H1 (cell line): ENCODE measurements around the gene NPPA. TPM values are rescaled to one million over a fixed set of nuclear protein-coding genes. Genes with fewer than 3 reads are reported as not detected.
"Not testable (repeated sequence)": the region's sequence is repeated elsewhere in the genome, so short reads cannot be mapped to it uniquely, and the experiment has no call there.

Experiments
- CTCF ChIA-PET: fragments of 300-600 bp; sonication (Branson Sonifier 250); formaldehyde crosslinking; loops from one replicate; lab custom pipeline; 2021; ENCODE audit not compliant: partially characterized antibody; lab: Charles Lee
- POLR2A ChIA-PET: fragments of 300-600 bp; sonication (Branson Sonifier 250); formaldehyde crosslinking; loops from one replicate; lab custom pipeline; 2021; ENCODE audit warnings: inconsistent platforms; ENCODE audit not compliant: partially characterized antibody; lab: Charles Lee
- DNase-seq, 2 experiments: peaks; one replicate each; pipeline versions ENCODE4 v3.0.0 to v3.0.0-alpha.2; 2010 to 2022; ENCODE audit warnings: low spot score in 2 of 2, low read depth in 1 of 2, mixed read lengths in 1 of 2
- FAIRE-seq: peaks from 2 replicates; lab custom pipeline; 2011; peaks lifted over from hg19 to GRCh38; lab: Jason Lieb, UNC
- H2AFZ ChIP-seq: 2 replicates; pipeline ENCODE4 v1.8.1; 2012; ENCODE audit warnings: low read length, inconsistent platforms
- H2AK5ac ChIP-seq: 2 replicates; pipeline ENCODE4 v1.6.1; 2013; ENCODE audit warnings: low read depth, low read length
- H2BK120ac ChIP-seq: replicated peaks from 2 replicates; pipeline ENCODE3; 2013; ENCODE audit warnings: low read depth, low read length, inconsistent platforms
- H2BK12ac ChIP-seq: 2 replicates; pipeline ENCODE4 v1.6.1; 2013; ENCODE audit warnings: low read depth, low read length
- H2BK15ac ChIP-seq: 2 replicates; pipeline ENCODE4 v1.6.1; 2013; ENCODE audit warnings: low read length
- H2BK20ac ChIP-seq: 2 replicates; pipeline ENCODE4 v1.6.1; 2013; ENCODE audit warnings: low read length
- H2BK5ac ChIP-seq: 2 replicates; pipeline ENCODE4 v1.6.1; 2013; ENCODE audit warnings: low read depth, low read length
- H3K14ac ChIP-seq: 2 replicates; pipeline ENCODE4 v1.6.1; 2013; ENCODE audit warnings: inconsistent platforms; ENCODE audit not compliant: insufficient read length
- H3K18ac ChIP-seq: 2 replicates; pipeline ENCODE4 v1.6.1; 2013; ENCODE audit warnings: low read length; ENCODE audit errors: extremely low read depth
- H3K23ac ChIP-seq: 2 replicates; pipeline ENCODE4 v1.6.1; 2013; ENCODE audit warnings: inconsistent platforms; ENCODE audit not compliant: insufficient read length
- H3K23me2 ChIP-seq: 2 replicates; pipeline ENCODE4 v1.6.1; 2013; ENCODE audit warnings: low read depth, low read length
- H3K27ac ChIP-seq: 2 replicates; pipeline ENCODE4 v1.6.1; 2011; ENCODE audit warnings: low read depth, low read length, inconsistent platforms
- H3K27me3 ChIP-seq, 4 experiments: replicated peaks in 1 of 4; 1 replicate in 1 of 4; 2 replicates in 3 of 4; pipeline versions ENCODE4 v1.6.1 to v1.8.1; 2011 to 2013; ENCODE audit warnings: low read length in 3 of 4, mild to moderate bottlenecking in 3 of 4, inconsistent platforms in 2 of 4, mixed read lengths in 2 of 4, moderate library complexity in 1 of 4; ENCODE audit not compliant: control insufficient read depth in 3 of 4, insufficient read depth in 3 of 4; ENCODE audit errors: extremely low read depth in 1 of 4
- H3K36me3 ChIP-seq, 4 experiments: 2 replicates each; pipeline versions ENCODE4 v1.6.1 to v1.8.1; 2011 to 2013; ENCODE audit warnings: mild to moderate bottlenecking in 4 of 4, low read length in 3 of 4, moderate library complexity in 2 of 4, control low read depth in 1 of 4, inconsistent platforms in 1 of 4; ENCODE audit not compliant: insufficient read depth in 4 of 4, control insufficient read depth in 2 of 4
- H3K4ac ChIP-seq: replicated peaks from 2 replicates; pipeline ENCODE3; 2013; ENCODE audit warnings: low read length, low read depth, mixed read lengths, inconsistent platforms; ENCODE audit not compliant: insufficient read length
- H3K4me1 ChIP-seq, 4 experiments: replicated peaks in 1 of 4; 1 replicate in 1 of 4; 2 replicates in 3 of 4; pipeline versions ENCODE4 v1.6.1 to v1.8.1; 2011 to 2013; ENCODE audit warnings: low read length in 3 of 4, inconsistent platforms in 2 of 4, mixed read lengths in 1 of 4; ENCODE audit not compliant: insufficient read depth in 4 of 4, control insufficient read depth in 3 of 4
- H3K4me2 ChIP-seq, 2 experiments: 2 replicates each; pipeline versions ENCODE4 v1.6.1 to v1.8.1; 2011 to 2013; ENCODE audit warnings: low read depth in 2 of 2, low read length in 2 of 2, control low read depth in 1 of 2, inconsistent platforms in 1 of 2, mild to moderate bottlenecking in 1 of 2; ENCODE audit not compliant: insufficient read depth in 1 of 2
- H3K4me3 ChIP-seq, 4 experiments: fragments of 200-600, 300-600 bp in 1 of 4; sonication (generic), shearing (Covaris generic), sonication (Bioruptor Twin) in 1 of 4; 2 replicates each; pipeline versions ENCODE4 v1.5.1 to v1.8.1; 2011 to 2016; ENCODE audit warnings: low read length in 4 of 4, low read depth in 3 of 4, control low read depth in 2 of 4, inconsistent platforms in 2 of 4, mild to moderate bottlenecking in 2 of 4, mixed read lengths in 1 of 4, moderate library complexity in 1 of 4; ENCODE audit not compliant: insufficient read depth in 2 of 4; ENCODE audit errors: extremely low read depth in 1 of 4
- H3K56ac ChIP-seq: replicated peaks from 2 replicates; pipeline ENCODE3; 2013; ENCODE audit warnings: low read depth, mild to moderate bottlenecking, mixed read lengths, low read length, inconsistent platforms; ENCODE audit not compliant: insufficient read length
- H3K79me1 ChIP-seq: 2 replicates; pipeline ENCODE4 v1.6.1; 2013; ENCODE audit warnings: low read depth, low read length, control low read depth
- H3K79me2 ChIP-seq, 2 experiments: 2 replicates each; pipeline versions ENCODE4 v1.6.1 to v1.8.1; 2012 to 2013; ENCODE audit warnings: low read length in 2 of 2, mild to moderate bottlenecking in 2 of 2, inconsistent platforms in 1 of 2; ENCODE audit not compliant: insufficient read depth in 2 of 2, control insufficient read depth in 1 of 2
- H3K9ac ChIP-seq, 4 experiments: replicated peaks in 1 of 4; 1 replicate in 1 of 4; 2 replicates in 3 of 4; pipeline versions ENCODE4 v1.6.1 to v1.8.1; 2011 to 2013; ENCODE audit warnings: low read depth in 3 of 4, low read length in 3 of 4, control low read depth in 2 of 4, mild to moderate bottlenecking in 2 of 4, moderate library complexity in 2 of 4, inconsistent platforms in 1 of 4; ENCODE audit errors: extremely low read depth in 1 of 4
- H3K9me3 ChIP-seq, 2 experiments: 2 replicates each; pipeline versions ENCODE4 v1.6.1 to v1.8.1; 2012 to 2013; ENCODE audit warnings: mild to moderate bottlenecking in 2 of 2, moderate library complexity in 2 of 2, control low read depth in 1 of 2, inconsistent platforms in 1 of 2, low read depth in 1 of 2, low read length in 1 of 2, mixed read lengths in 1 of 2; ENCODE audit not compliant: insufficient read depth in 2 of 2
- H4K20me1 ChIP-seq, 2 experiments: replicated peaks in 1 of 2; 2 replicates each; pipeline versions ENCODE3 to v1.8.1; 2011 to 2013; ENCODE audit warnings: inconsistent platforms in 2 of 2, low read length in 2 of 2, mild to moderate bottlenecking in 1 of 2; ENCODE audit not compliant: insufficient read depth in 2 of 2, control insufficient read depth in 1 of 2
- H4K5ac ChIP-seq: 2 replicates; pipeline ENCODE4 v1.6.1; 2013; ENCODE audit warnings: low read length, low read depth, mixed read lengths, inconsistent platforms; ENCODE audit not compliant: insufficient read length
- H4K8ac ChIP-seq: 2 replicates; pipeline ENCODE4 v1.8.0; 2013; ENCODE audit warnings: mild to moderate bottlenecking, moderate library complexity, low read length, inconsistent platforms; ENCODE audit not compliant: insufficient read depth; ENCODE audit errors: extremely low read depth
- H4K91ac ChIP-seq: replicated peaks from 2 replicates; pipeline ENCODE3; 2013; ENCODE audit warnings: low read length, mixed read lengths, inconsistent platforms; ENCODE audit not compliant: insufficient read length
- SP1 ChIP-seq: IDR thresholded peaks from 2 replicates; pipeline ENCODE4 v1.6.1; 2011; ENCODE audit warnings: low read depth, low read length
- WGBS, 2 experiments: shearing (Covaris generic) in 1 of 2; methylation state at CpG; one replicate each; pipeline versions ENCODE4 v1.1.6 to v1.1.7; 2013 to 2015; ENCODE audit warnings: low lambda C conversion rate in 2 of 2, mixed read lengths in 2 of 2, inconsistent platforms in 1 of 2, low coverage in 1 of 2, missing lambda C conversion rate in 1 of 2; ENCODE audit not compliant: insufficient replicate concordance in 2 of 2, insufficient coverage in 1 of 2, insufficient read length in 1 of 2; ENCODE audit errors: extremely low coverage in 1 of 2, missing lambda C conversion rate in 1 of 2; 5-methylcytosine and 5-hydroxymethylcytosine counted together
- polyA plus RNA-seq, 7 experiments: library from polyadenylated mRNA; depleted of rRNA in 3 of 7; stranded (reverse) in 5 of 7; unstranded in 2 of 7; fragments of >200 nt in 5 of 7; fragments of 200-250 nt in 2 of 7; gene quantifications; 1 replicate in 5 of 7; 2 replicates in 1 of 7; 4 replicates in 1 of 7; pipeline versions ENCODE4 v1.2.1 to v1.2.3, GENCODE V29; 2011 to 2013; ENCODE audit warnings: missing spikeins in 2 of 7, mixed read lengths in 2 of 7
- total RNA-seq: library from RNA; stranded (reverse); fragmentation: NEBNext Ultra II Directional; extraction: Animal tissue kit (Norgen Biotek cat#: 25700); gene quantifications from 2 replicates; pipeline ENCODE4 v1.2.1, GENCODE V29; 2021

The NPPA gene
- total and polyA plus RNA-seq, 2 of the 8 experiments (the other 6 are each of a cell fraction or from before 2014, with no cell fraction given): not detected

DNA sequence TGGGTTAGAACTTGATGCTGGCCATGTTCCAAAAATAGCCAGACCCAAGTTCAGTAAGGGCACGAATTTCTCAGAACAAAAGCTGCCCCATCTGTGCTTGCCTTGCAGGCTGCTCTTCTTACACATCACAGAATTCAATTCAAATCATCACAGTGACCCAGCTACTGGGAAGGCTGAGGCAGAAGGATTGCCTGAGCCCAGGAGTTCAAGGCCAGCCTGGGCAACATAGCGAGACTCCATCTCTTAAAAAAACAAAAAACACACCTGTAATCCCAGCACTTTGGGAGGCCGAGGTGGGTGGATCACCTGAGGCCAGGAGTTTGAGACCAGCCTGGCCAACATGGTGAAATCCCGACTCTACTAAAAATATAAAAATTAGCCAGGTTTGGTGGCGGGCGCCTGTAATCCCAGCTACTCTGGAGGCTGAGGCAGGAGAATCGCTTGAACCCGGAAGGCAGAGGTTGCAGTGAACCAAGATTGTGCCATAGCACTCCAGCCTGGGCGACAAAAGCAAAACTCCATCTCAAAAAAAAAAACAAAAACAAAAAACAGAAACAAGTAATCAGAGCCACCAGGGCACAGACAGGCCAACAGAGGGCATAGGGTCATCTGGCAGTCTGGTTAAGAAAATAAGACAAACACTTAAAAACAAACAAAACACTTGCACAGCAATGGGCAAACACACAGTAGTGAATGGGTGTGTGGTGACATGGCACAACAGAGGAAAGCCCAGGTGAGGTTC is 43.5 kb downstream of the NPPA start:
- H4K5ac ChIP-seq: peak overlapping the region; percentile 14
- 76% methylated on average over 9 of the region's 9 CpGs; no CpG with 5 or more reads in 1 of the 2 experiments for WGBS, 2 experiments
- CTCF ChIA-PET: interaction anchor here (0.6 to 4.2 kb wide), 7 partner anchors 10 to 1744 kb away, joined by 3 to 49 read pairs (median 3); no protein-coding TSS in a partner anchor
- TF ChIP-seq SP1: 0 out of 2 replicates have a peak, but pooled peaks have one; percentile 5
- not testable (repeated sequence) for H3K14ac ChIP-seq, H2AK5ac ChIP-seq, H4K20me1 ChIP-seq, FAIRE-seq, H4K8ac ChIP-seq, H3K23ac ChIP-seq, H3K27me3 ChIP-seq, H3K56ac ChIP-seq, H3K79me1 ChIP-seq, H4K91ac ChIP-seq, H3K18ac ChIP-seq, H2BK15ac ChIP-seq, H3K9me3 ChIP-seq, DNase-seq, H2AFZ ChIP-seq, H2BK20ac ChIP-seq, H2BK12ac ChIP-seq, H2BK5ac ChIP-seq, H2BK120ac ChIP-seq
- H3K4ac ChIP-seq: peak overlapping the region; percentile 10
- H3K4me3 ChIP-seq: peak overlapping the region; percentile 15 to 88 (median 66); a peak in 6 of 8 replicates
- H3K36me3 ChIP-seq: peaks cover 4 to 17% (median 15%) of the 10 kb centered on the region in 4 experiments; a peak in 7 of 8 replicates
- POLR2A ChIA-PET: interaction anchor here (0.5 to 3.2 kb wide), 10 partner anchors 10 to 215 kb away, joined by 3 to 27 read pairs (median 4); partner anchors contain the start of genes AGTRAP, DRAXIN and MIIP
- peak overlapping the region; percentile 41 for H3K27ac ChIP-seq
- H3K9ac ChIP-seq: peak overlapping the region in 2 of 4 experiments; percentile 26 to 44; a peak in 1 of 7 replicates
- peaks cover 18% of the 10 kb centered on the region for H3K23me2 ChIP-seq
- peaks cover 8 to 45% of the 10 kb centered on the region in 2 experiments; a peak in 3 of 4 replicates for H3K79me2 ChIP-seq
- peak overlapping the region; percentile 84 to 98 for H3K4me2 ChIP-seq
- peaks cover 13 to 24% (median 18%) of the 10 kb centered on the region in 4 experiments for H3K4me1 ChIP-seq
